Left ventricle myocardium inferior (tissue), 1 donor: ENCODE data around the gene ELN. TPM values are rescaled to one million over a fixed set of nuclear protein-coding genes. Genes with fewer than 3 reads are reported as not detected.

Source experiments
- DNase-seq: peaks from one replicate; pipeline ENCODE4 v3.0.0-alpha.2; 2020
- H3K27ac ChIP-seq: fragments of 200-600 bp; replicated peaks from 2 replicates; pipeline ENCODE4 v1.8.0; 2021
- H3K27me3 ChIP-seq: fragments of 200-600 bp; 2 replicates; pipeline ENCODE4 v1.8.0; 2021; ENCODE audit warnings: low read depth
- H3K36me3 ChIP-seq: fragments of 200-600 bp; 2 replicates; pipeline ENCODE4 v1.8.0; 2021
- H3K4me1 ChIP-seq: fragments of 200-600 bp; 2 replicates; pipeline ENCODE4 v1.8.0; 2021
- H3K4me3 ChIP-seq: fragments of 200-600 bp; 2 replicates; pipeline ENCODE4 v1.8.0; 2021; ENCODE audit warnings: mild to moderate bottlenecking, moderate library complexity
- H3K9me3 ChIP-seq: fragments of 200-600 bp; replicated peaks from 2 replicates; pipeline ENCODE4 v1.8.0; 2021
- CTCF ChIP-seq: fragments of 200-600 bp; IDR thresholded peaks from 2 replicates; pipeline ENCODE4 v1.8.0; 2021; ENCODE audit warnings: antibody characterized with exemption, mild to moderate bottlenecking, borderline replicate concordance
- intact Hi-C: fragments of 100-400 bp; cut with micrococcal nuclease; formaldehyde crosslinking; loops from one replicate; pipeline ENCODE4 v1.11.0; 2022
- total RNA-seq: library from RNA; stranded (reverse); fragmentation: NEBNext Ultra II Directional; extraction: Animal tissue kit (Norgen Biotek cat#: 25700); gene quantifications from one replicate; pipeline ENCODE4 v1.2.1, GENCODE V29; 2021
- donor health status: DM: no; HTN: yes; CAD: no; lungs with severe emphysema.

Gene ELN
- total RNA-seq, 1 donor from 2014 or later = 51.6 TPM

DNA sequence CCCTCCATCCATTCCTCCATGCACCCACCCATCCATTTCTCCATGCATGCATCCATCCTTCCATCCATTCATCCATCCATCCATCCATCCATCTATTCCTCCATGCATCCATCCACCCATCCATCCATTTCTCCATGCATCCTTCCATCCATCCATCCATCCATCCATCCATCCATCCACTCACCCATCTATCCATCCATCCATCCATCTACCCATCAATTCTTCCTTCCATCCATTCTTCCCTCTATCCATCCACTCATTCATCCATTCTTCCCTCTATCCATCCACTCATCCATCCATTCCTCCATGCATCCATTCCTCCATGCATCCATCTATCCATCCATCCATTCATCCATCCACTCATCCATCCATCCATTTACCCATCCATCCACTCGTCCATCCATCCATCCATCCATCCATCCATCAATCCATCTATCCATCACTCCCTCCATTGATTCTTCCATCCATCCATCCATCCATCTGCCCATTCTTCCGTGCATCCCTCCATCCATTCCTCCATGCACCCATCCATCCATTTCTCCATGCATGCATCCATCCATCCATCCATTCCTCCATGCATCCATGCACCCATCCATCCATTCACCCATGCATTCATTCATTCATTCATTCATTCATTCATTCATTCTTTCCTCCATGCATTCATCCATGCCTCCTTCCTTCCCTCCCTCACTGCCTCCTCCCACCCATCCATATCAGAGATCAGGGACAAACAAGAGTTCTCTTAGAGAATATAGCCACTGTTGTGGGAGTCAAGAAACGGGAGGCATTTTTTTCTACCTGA lies 22.2 kb downstream of the ELN start:
- intact Hi-C loops = no loop called here
- peaks cover 7% of the 10 kb centered on the region for H3K27me3 ChIP-seq
- TF ChIP-seq CTCF = no peak
- H3K4me3 ChIP-seq = no peak overlapping the region
- H3K9me3 ChIP-seq = no peaks in the 10 kb centered on the region
- no peak for DNase-seq
- no peaks in the 10 kb centered on the region for H3K4me1 ChIP-seq
- H3K36me3 ChIP-seq = peaks cover 66% of the 10 kb centered on the region
- no peak overlapping the region for H3K27ac ChIP-seq

DNA sequence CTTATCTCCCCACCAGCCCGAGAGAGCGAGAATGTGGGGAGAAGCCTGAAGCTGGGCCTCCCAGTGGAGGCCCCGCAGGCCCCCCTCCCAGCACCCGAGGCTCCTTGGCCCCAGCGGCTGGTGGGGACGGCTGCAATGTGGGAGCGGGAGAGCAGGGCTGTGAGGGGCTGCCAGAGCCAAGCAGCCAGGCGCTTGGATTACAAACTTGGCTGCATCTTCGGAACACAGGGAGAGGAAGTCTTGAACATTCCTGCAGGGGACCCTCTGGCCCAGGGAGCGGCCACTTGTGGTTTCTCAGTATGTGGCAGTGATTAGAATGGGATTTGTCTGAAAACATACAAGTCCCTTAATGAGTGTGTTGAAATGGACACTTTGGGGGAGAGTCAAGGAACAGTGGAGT lies 23.2 kb downstream of the ELN start:
- no peak for DNase-seq
- H3K27ac ChIP-seq = no peak overlapping the region
- intact Hi-C loops = no loop called here
- no peak for TF ChIP-seq CTCF
- H3K27me3 ChIP-seq = peaks cover 7% of the 10 kb centered on the region
- no peaks in the 10 kb centered on the region for H3K4me1 ChIP-seq
- peaks cover 63% of the 10 kb centered on the region for H3K36me3 ChIP-seq
- H3K4me3 ChIP-seq = no peak overlapping the region
- H3K9me3 ChIP-seq = no peaks in the 10 kb centered on the region

GRCh38 chr7:74051629-74052410 lies 23.8 kb downstream of the ELN start:
- Histone ChIP-seq H3K27me3 (peaks cover 7% of the 10 kb centered on the region), H3K4me3 (no peak overlapping the region), H3K9me3 (no peaks in the 10 kb centered on the region), H3K27ac (no peak overlapping the region), H3K4me1 (no peaks in the 10 kb centered on the region), H3K36me3 (peaks cover 62% of the 10 kb centered on the region)
- peak; percentile 13 for TF ChIP-seq CTCF
- DNase-seq = no peak
- intact Hi-C loops = no loop called here

DNA sequence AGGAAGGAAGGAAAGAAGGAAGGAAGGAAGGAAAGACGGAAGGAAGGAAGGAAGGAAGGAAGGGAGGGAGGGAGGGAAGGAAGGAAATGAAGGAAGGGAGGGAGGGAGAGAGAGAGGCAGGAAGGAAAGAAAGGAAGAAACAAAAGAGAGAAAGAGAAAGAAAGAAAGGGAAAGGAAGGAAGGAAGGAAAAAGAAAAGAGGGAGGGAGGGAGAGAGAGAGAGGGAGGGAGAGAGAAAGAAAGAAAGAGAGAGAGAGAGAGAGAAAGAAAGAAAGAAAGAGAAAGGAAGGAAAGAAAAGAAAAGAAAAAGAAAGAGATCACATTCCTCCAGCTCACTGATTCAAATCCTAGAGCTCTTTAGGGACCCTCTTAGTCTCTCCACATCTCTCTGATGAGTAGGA lies 24.7 kb downstream of the ELN start:
- TF ChIP-seq CTCF = no peak
- H3K27me3 ChIP-seq = peaks cover 7% of the 10 kb centered on the region
- no peak for DNase-seq
- no peaks in the 10 kb centered on the region for H3K9me3 ChIP-seq
- intact Hi-C loops = no loop called here
- no peak overlapping the region for H3K27ac ChIP-seq
- H3K4me1 ChIP-seq = no peaks in the 10 kb centered on the region
- no peak overlapping the region for H3K4me3 ChIP-seq
- H3K36me3 ChIP-seq = peaks cover 59% of the 10 kb centered on the region

GRCh38 chr7:74053589-74054186 lies 25.7 kb downstream of the ELN start:
- Histone ChIP-seq H3K4me3 (no peak overlapping the region), H3K27me3 (peaks cover 7% of the 10 kb centered on the region), H3K4me1 (no peaks in the 10 kb centered on the region), H3K9me3 (no peaks in the 10 kb centered on the region), H3K36me3 (peaks cover 52% of the 10 kb centered on the region), H3K27ac (no peak overlapping the region)
- TF ChIP-seq CTCF = no peak
- intact Hi-C loops = no loop called here
- no peak for DNase-seq
